ENCODE measurements around the gene PLEKHA7.

PLEKHA7 gene

GRCh38 chr11:16853266-16853665 is 160.9 kb downstream of the PLEKHA7 start:
- no peak overlapping the region for H3K4me3 ChIP-seq (replicated peaks in 1 of 2; ENCODE audit: low read depth in 2 of 2, low read length in 2 of 2)
- TF ChIP-seq CTCF (IDR thresholded peaks at IDR 0.05; ENCODE audit: low read depth, low read length), result no peak
- DNase-seq (ENCODE audit: low read depth in 2 of 2), result no peak

GRCh38 chr11:16846305-16846704 is 167.9 kb downstream of the PLEKHA7 start:
- no peak for TF ChIP-seq CTCF (IDR thresholded peaks at IDR 0.05; ENCODE audit: low read depth, low read length)
- no peak overlapping the region for H3K4me3 ChIP-seq (replicated peaks in 1 of 2; ENCODE audit: low read depth in 2 of 2, low read length in 2 of 2)
- peak in 1 of 2 donors; percentile 16 for DNase-seq (ENCODE audit: low read depth in 2 of 2)

GRCh38 chr11:16844268-16844771 is 169.9 kb downstream of the PLEKHA7 start:
- TF ChIP-seq CTCF (IDR thresholded peaks at IDR 0.05; ENCODE audit: low read depth, low read length), result no peak
- no peak for DNase-seq (ENCODE audit: low read depth in 2 of 2)

GRCh38 chr11:16843294-16843693 is 170.9 kb downstream of the PLEKHA7 start:
- no peak for DNase-seq (ENCODE audit: low read depth in 2 of 2)
- H3K4me3 ChIP-seq (replicated peaks in 1 of 2; ENCODE audit: low read depth in 2 of 2, low read length in 2 of 2), result no peak overlapping the region
- no peak for TF ChIP-seq CTCF (IDR thresholded peaks at IDR 0.05; ENCODE audit: low read depth, low read length)

More at GRCh38 chr11:16844268-16844771, 169.9 kb downstream of the PLEKHA7 start:
- H3K4me3 ChIP-seq (replicated peaks in 1 of 2; ENCODE audit: low read depth in 2 of 2, low read length in 2 of 2), result no peak overlapping the region

GRCh38 chr11:16841984-16842383 is 172.2 kb downstream of the PLEKHA7 start:
- no peak for TF ChIP-seq CTCF (IDR thresholded peaks at IDR 0.05; ENCODE audit: low read depth, low read length)
- no peak for DNase-seq (ENCODE audit: low read depth in 2 of 2)
- H3K4me3 ChIP-seq (replicated peaks in 1 of 2; ENCODE audit: low read depth in 2 of 2, low read length in 2 of 2), result no peak overlapping the region

GRCh38 chr11:16841481-16841880 is 172.7 kb downstream of the PLEKHA7 start:
- no peak for TF ChIP-seq CTCF (IDR thresholded peaks at IDR 0.05; ENCODE audit: low read depth, low read length)

GRCh38 chr11:16840951-16841350 is 173.3 kb downstream of the PLEKHA7 start:
- no peak for TF ChIP-seq CTCF (IDR thresholded peaks at IDR 0.05; ENCODE audit: low read depth, low read length)
- DNase-seq (ENCODE audit: low read depth in 2 of 2), result no peak
- H3K4me3 ChIP-seq (replicated peaks in 1 of 2; ENCODE audit: low read depth in 2 of 2, low read length in 2 of 2), result no peak overlapping the region

More at GRCh38 chr11:16841481-16841880, 172.7 kb downstream of the PLEKHA7 start:
- no peak for DNase-seq (ENCODE audit: low read depth in 2 of 2)
- H3K4me3 ChIP-seq (replicated peaks in 1 of 2; ENCODE audit: low read depth in 2 of 2, low read length in 2 of 2), result no peak overlapping the region
